ENCODE results near the gene ARID1B.

DNA sequence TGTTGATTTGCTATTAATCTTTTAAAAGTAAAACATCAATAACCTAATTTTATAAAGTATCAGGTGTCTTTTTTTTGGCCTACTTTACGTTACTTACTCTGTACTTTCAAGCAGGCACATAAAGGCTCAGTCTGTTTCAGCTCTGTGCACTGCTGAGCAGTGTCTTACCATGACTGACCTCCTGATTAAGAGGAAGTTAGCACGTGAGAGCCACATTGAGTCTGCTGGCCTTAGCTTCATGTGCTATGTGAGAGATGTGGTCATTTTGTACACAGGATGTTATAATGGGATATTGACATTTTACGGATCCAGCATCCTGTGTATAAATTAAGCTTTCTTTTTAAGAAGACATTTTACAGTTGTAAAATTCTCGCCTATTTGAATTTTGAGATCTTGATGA lies 31.9 kb downstream of the ARID1B start:
- TF ChIP-seq CTCF (IDR thresholded peaks at IDR 0.05) (no peak), POLR2AphosphoS5 (IDR thresholded peaks at IDR 0.05) (peak; percentile 40), POLR2A (IDR thresholded peaks at IDR 0.05) (no peak)

Data from prostate gland (tissue), 2 donors.